ENCODE measurements around the gene ALG8.

DNA sequence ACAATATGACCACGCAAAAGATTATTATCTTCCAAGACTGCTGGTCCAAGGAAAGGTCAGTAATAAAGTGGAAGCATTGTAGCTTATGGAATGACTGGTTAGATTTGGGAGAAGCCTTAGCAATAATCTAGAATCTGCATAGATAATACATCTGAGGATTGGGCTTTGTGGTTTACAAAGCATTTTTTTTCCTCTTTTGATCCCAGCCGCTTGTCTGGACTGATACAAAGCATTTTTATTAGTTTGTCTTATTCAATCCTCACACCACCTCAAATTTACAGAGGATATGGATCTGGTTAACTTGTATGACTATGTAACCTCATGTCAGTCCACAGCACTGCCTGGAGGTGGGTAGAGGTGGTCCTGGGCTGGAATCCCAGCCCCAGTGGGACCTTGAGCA lies 76.8 kb downstream of the ALG8 start:
- TF ChIP-seq CTCF (IDR thresholded peaks at IDR 0.05) (no peak), POLR2A (IDR thresholded peaks at IDR 0.05) (no peak)

Measured in tibial nerve (tissue), 3 donors.